ENCODE data around the gene NSUN4. TPM values are rescaled to one million over a fixed set of nuclear protein-coding genes. Genes with fewer than 3 reads are reported as not detected.

The NSUN4 gene
- total RNA-seq, 1 donor from 2014 or later = 9.0 TPM

DNA sequence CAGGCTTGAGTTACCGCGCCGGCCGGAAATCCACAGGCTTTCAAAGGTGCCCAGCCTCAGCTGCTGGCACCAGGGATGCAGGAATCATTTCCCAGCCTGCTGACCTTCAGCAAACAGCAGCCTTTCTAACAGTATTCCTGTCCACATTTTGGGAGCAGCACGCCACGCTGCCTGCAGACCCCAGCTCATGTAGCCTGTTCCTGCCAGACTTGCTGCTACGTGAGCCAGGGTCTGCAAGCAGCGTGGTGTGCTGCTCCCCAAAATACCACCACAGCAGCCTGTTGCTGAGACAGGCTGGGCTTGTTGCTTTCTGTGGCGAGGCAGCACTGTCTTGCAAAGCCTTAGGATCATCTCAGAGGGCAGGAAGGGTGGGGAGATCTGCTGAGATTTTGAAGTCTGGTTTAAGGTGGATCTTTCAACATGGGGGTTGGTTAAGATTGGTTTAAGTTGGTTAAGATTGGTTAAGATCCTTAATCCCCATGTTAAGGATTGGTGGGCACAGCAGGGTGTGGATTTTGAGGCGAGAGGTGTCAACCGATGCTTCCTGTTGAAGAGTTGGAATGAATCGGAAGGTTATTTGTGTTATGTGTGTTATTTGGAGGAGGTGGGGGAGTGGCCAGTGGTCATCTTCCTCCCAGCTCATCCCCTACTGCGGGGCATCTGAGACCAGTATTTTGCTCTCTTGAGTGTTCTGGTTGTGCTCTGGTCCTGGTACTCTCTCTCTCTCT, 66.4 kb downstream of the NSUN4 start:
- H3K36me3 ChIP-seq (ENCODE audit: control insufficient read depth, insufficient read depth, low read length) = peaks cover 11% of the 10 kb centered on the region
- H3K27me3 ChIP-seq (ENCODE audit: control insufficient read depth, insufficient read depth, low read length) = no peaks in the 10 kb centered on the region
- no peak for TF ChIP-seq CTCF (IDR thresholded peaks at IDR 0.05; ENCODE audit: insufficient read depth, low read length, severe bottlenecking)
- FAIRE-seq = no peak
- no peak overlapping the region for H3K4me3 ChIP-seq (ENCODE audit: low read depth, low read length)
- DNase-seq (ENCODE audit: low read depth) = no peak

DNA sequence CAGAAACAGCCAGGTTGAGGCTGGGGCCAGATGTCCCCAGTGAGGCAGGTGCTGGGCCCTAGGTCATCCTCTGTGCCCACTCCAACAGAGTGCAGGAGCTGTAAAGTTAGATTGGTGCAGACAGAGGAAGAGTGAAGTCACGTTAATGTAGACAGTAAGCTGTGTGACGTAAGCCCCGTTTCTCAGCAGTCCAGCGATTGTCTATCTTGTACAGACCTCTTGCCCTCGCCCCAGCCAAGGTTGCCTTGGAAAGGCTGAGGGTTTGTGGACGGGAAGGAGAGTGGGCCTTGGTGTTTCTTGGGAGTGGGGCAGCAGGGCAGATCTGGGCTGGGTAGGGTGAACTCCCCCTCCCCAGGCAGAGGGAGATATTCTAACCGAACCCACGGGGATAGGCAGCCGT, 67.0 kb downstream of the NSUN4 start:
- H3K4me3 ChIP-seq (ENCODE audit: low read depth, low read length) = no peak overlapping the region
- H3K36me3 ChIP-seq (ENCODE audit: control insufficient read depth, insufficient read depth, low read length) = peaks cover 11% of the 10 kb centered on the region
- H3K27me3 ChIP-seq (ENCODE audit: control insufficient read depth, insufficient read depth, low read length) = no peaks in the 10 kb centered on the region
- no peak for TF ChIP-seq CTCF (IDR thresholded peaks at IDR 0.05; ENCODE audit: insufficient read depth, low read length, severe bottlenecking)
- no peak for FAIRE-seq
- no peak for DNase-seq (ENCODE audit: low read depth)

GRCh38 chr1:46408356-46409062, 67.9 kb downstream of the NSUN4 start:
- FAIRE-seq (no peak), DNase-seq (ENCODE audit: low read depth) (no peak)
- Histone ChIP-seq H3K36me3 (ENCODE audit: control insufficient read depth, insufficient read depth, low read length) (peaks cover 11% of the 10 kb centered on the region), H3K4me3 (ENCODE audit: low read depth, low read length) (no peak overlapping the region), H3K27me3 (ENCODE audit: control insufficient read depth, insufficient read depth, low read length) (no peaks in the 10 kb centered on the region)
- TF ChIP-seq CTCF (IDR thresholded peaks at IDR 0.05; ENCODE audit: insufficient read depth, low read length, severe bottlenecking) = no peak

DNA sequence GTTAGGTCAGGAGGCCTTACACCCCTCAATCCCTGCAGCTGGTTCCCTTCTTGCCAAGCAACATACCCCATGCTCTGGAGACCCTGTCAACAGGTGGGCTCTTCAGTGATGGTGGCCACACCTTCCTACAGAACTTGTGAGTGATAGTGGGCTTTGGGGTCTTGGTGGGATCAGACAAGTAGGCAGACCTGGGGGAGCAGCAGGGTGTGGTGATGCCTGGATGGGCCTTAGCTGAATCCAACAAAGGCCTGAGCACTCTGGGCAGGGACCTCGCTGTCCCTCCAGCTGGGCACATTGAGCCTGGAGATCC, 68.4 kb downstream of the NSUN4 start:
- H3K4me3 ChIP-seq (ENCODE audit: low read depth, low read length) = no peak overlapping the region
- FAIRE-seq (no peak), DNase-seq (ENCODE audit: low read depth) (no peak)
- H3K36me3 ChIP-seq (ENCODE audit: control insufficient read depth, insufficient read depth, low read length) = peaks cover 11% of the 10 kb centered on the region
- no peaks in the 10 kb centered on the region for H3K27me3 ChIP-seq (ENCODE audit: control insufficient read depth, insufficient read depth, low read length)
- no peak for TF ChIP-seq CTCF (IDR thresholded peaks at IDR 0.05; ENCODE audit: insufficient read depth, low read length, severe bottlenecking)

- Histone ChIP-seq H3K27me3 (ENCODE audit: control insufficient read depth, insufficient read depth, low read length) (no peaks in the 10 kb centered on the region), H3K36me3 (ENCODE audit: control insufficient read depth, insufficient read depth, low read length) (peaks cover 11% of the 10 kb centered on the region), H3K4me3 (ENCODE audit: low read depth, low read length) (no peak overlapping the region)
- DNase-seq (ENCODE audit: low read depth) = no peak
- no peak for TF ChIP-seq CTCF (IDR thresholded peaks at IDR 0.05; ENCODE audit: insufficient read depth, low read length, severe bottlenecking)
- no peak for FAIRE-seq
Observed at GRCh38 chr1:46410156-46411009, 69.8 kb downstream of the NSUN4 start.
